PC-9 (cell line): ENCODE measurements around the gene WAPL. TPM values are rescaled to one million over a fixed set of nuclear protein-coding genes. Genes with fewer than 3 reads are reported as not detected.
A peak's percentile ranks its signal among the peaks of the same experiment; 100 is the strongest.
"Not testable (repeated sequence)": the region's sequence is repeated elsewhere in the genome, so short reads cannot be mapped to it uniquely, and the experiment has no call there.

Experiments
- BruUV-seq: library from RNA; stranded (reverse); fragments of 400-500 nt; replicated peaks from 2 replicates; lab custom pipeline; 2021; lab: Mats Ljungman, UMichigan
- CTCF ChIA-PET: fragments of 300-600 bp; sonication (Branson Sonifier 250); formaldehyde crosslinking; loops from one replicate; lab custom pipeline; 2022; ENCODE audit warnings: antibody characterized with exemption; lab: Charles Lee
- POLR2A ChIA-PET: fragments of 300-600 bp; sonication (Branson Sonifier 250); formaldehyde crosslinking; loops from one replicate; lab custom pipeline; 2022; ENCODE audit warnings: antibody characterized with exemption; ENCODE audit not compliant: unreplicated experiment; lab: Charles Lee
- DNase-seq, 2 experiments: peaks; one replicate each; pipeline versions ENCODE4 v3.0.0 to v3.0.0-alpha.2; 2015 to 2022; ENCODE audit warnings: mixed read lengths in 1 of 2
- H2AFZ ChIP-seq: fragments of 200-600 bp; sonication (generic); 2 replicates; pipeline ENCODE4 v1.8.1; 2017; ENCODE audit warnings: antibody characterized with exemption
- H3F3A ChIP-seq: fragments of 200-600 bp; sonication (generic); 2 replicates; pipeline ENCODE4 v1.8.1; 2017; ENCODE audit warnings: antibody characterized with exemption, mild to moderate bottlenecking, low read depth; ENCODE audit not compliant: insufficient read depth
- H3K27ac ChIP-seq: fragments of 200-600 bp; sonication (generic); 2 replicates; pipeline ENCODE4 v1.6.1; 2016; ENCODE audit warnings: mixed run types
- H3K27me3 ChIP-seq: fragments of 200-600 bp; sonication (generic); 2 replicates; pipeline ENCODE4 v1.6.1; 2016; ENCODE audit warnings: low read depth, mixed run types; ENCODE audit not compliant: insufficient read depth
- H3K36me3 ChIP-seq: fragments of 200-600 bp; sonication (generic); 2 replicates; pipeline ENCODE4 v1.6.1; 2016; ENCODE audit warnings: low read depth, mixed run types
- H3K4me1 ChIP-seq: fragments of 200-600 bp; sonication (generic); replicated peaks from 2 replicates; pipeline ENCODE4 v1.6.1; 2016; ENCODE audit warnings: mixed run types; ENCODE audit not compliant: insufficient read depth
- H3K4me2 ChIP-seq: fragments of 200-600 bp; sonication (generic); 2 replicates; pipeline ENCODE4 v1.6.1; 2017; ENCODE audit warnings: mixed run types
- H3K4me3 ChIP-seq: fragments of 200-600 bp; sonication (generic); 2 replicates; pipeline ENCODE4 v1.6.1; 2016; ENCODE audit warnings: mixed run types
- H3K79me2 ChIP-seq: fragments of 200-600 bp; sonication (generic); 2 replicates; pipeline ENCODE4 v1.6.1; 2017; ENCODE audit warnings: low read depth, mixed run types
- H3K9me2 ChIP-seq: fragments of 200-600 bp; sonication (generic); 2 replicates; pipeline ENCODE4 v1.8.1; 2017; ENCODE audit warnings: mild to moderate bottlenecking; ENCODE audit not compliant: insufficient read depth
- H3K9me3 ChIP-seq: fragments of 200-600 bp; sonication (generic); 2 replicates; pipeline ENCODE4 v1.8.1; 2016; ENCODE audit warnings: low read depth; ENCODE audit not compliant: insufficient read depth
- H4K20me1 ChIP-seq: fragments of 200-600 bp; sonication (generic); 2 replicates; pipeline ENCODE4 v1.8.1; 2017; ENCODE audit not compliant: insufficient read depth
- CTCF ChIP-seq: fragments of 200-600 bp; sonication (generic); conservative IDR thresholded peaks from 2 replicates; pipeline ENCODE4 v1.6.1; 2017; ENCODE audit warnings: mixed run types, antibody characterized with exemption, mild to moderate bottlenecking, moderate library complexity
- EZH2 ChIP-seq: fragments of 200-600 bp; sonication (generic); IDR thresholded peaks from 2 replicates; pipeline ENCODE4 v1.8.0; 2017; ENCODE audit warnings: antibody characterized with exemption, low read depth
- intact Hi-C: fragments of 100-400 bp; cut with micrococcal nuclease; formaldehyde crosslinking; loops from one replicate; pipeline ENCODE4 v1.10.0; 2022; ENCODE audit not compliant: unreplicated experiment
- total RNA-seq: library from RNA; stranded (reverse); gene quantifications from 2 replicates; pipeline ENCODE4 v1.2.3, GENCODE V29; 2021

WAPL gene
- total RNA-seq, 1 experiment from 2014 or later = 20.9 TPM

GRCh38 chr10:86389441-86390193 is 132.0 kb downstream of the WAPL start:
- Histone ChIP-seq H3K27ac (no peak overlapping the region), H3K9me3 (no peaks in the 10 kb centered on the region), H3K27me3 (no peaks in the 10 kb centered on the region), H3K79me2 (no peaks in the 10 kb centered on the region), H3K36me3 (no peaks in the 10 kb centered on the region), H4K20me1 (no peaks in the 10 kb centered on the region), H3K9me2 (no peaks in the 10 kb centered on the region), H3K4me2 (peak overlapping the region; percentile 31; the same call in 1 of the 2 replicates), H2AFZ (no peak overlapping the region), H3K4me1 (no peaks in the 10 kb centered on the region), H3F3A (no peaks in the 10 kb centered on the region), H3K4me3 (no peak overlapping the region)
- ChIA-PET CTCF (interaction anchor here (0.6 kb wide), 1 partner anchor 284 kb away, joined by 3 read pairs; no protein-coding TSS in a partner anchor), POLR2A (no interaction called here)
- peak in 1 of 2 experiments; percentile 51 for DNase-seq
- intact Hi-C loops = no loop called here
- BruUV-seq = no TSS peak
- TF ChIP-seq EZH2 (no peak), CTCF (no peak)

- H3K4me2 ChIP-seq = peak overlapping the region; percentile 31; the same call in 1 of the 2 replicates
- CTCF ChIA-PET, H3F3A ChIP-seq, H3K4me3 ChIP-seq, intact Hi-C loops, H3K27me3 ChIP-seq, H3K4me1 ChIP-seq, DNase-seq, BruUV-seq, H4K20me1 ChIP-seq, POLR2A ChIA-PET, H3K27ac ChIP-seq, H2AFZ ChIP-seq, H3K9me3 ChIP-seq, H3K9me2 ChIP-seq, H3K79me2 ChIP-seq, H3K36me3 ChIP-seq: not testable (repeated sequence)
Measured at GRCh38 chr10:86389109-86389440, 132.5 kb downstream of the WAPL start.

GRCh38 chr10:86388119-86388704 is 133.4 kb downstream of the WAPL start:
- CTCF ChIA-PET = no interaction called here
- Histone ChIP-seq H3K4me1 (no peaks in the 10 kb centered on the region), H3K27ac (no peak overlapping the region), H3F3A (no peaks in the 10 kb centered on the region), H4K20me1 (no peaks in the 10 kb centered on the region), H3K9me3 (no peaks in the 10 kb centered on the region), H3K4me2 (no peak overlapping the region), H3K79me2 (no peaks in the 10 kb centered on the region), H3K36me3 (no peaks in the 10 kb centered on the region), H3K4me3 (no peak overlapping the region), H2AFZ (no peak overlapping the region), H3K27me3 (no peaks in the 10 kb centered on the region), H3K9me2 (no peaks in the 10 kb centered on the region)
- DNase-seq = no peak
- intact Hi-C loops = no loop called here
- POLR2A ChIA-PET = no interaction called here
- no TSS peak for BruUV-seq
- TF ChIP-seq CTCF (no peak), EZH2 (no peak)
